Liver (tissue), 10 donors: Measurements from ENCODE around the gene CORO7. TPM values are rescaled to one million over a fixed set of nuclear protein-coding genes. Genes with fewer than 3 reads are reported as not detected.
A peak's percentile ranks its signal among the peaks of the same experiment; 100 is the strongest.

ENCODE experiments used
- DNase-seq: peaks from one replicate; pipeline ENCODE4 v3.0.0-alpha.2; 2017; ENCODE audit warnings: low spot score
- H3K27ac ChIP-seq, 2 donors: one replicate each; pipeline ENCODE4 v1.7.0; 2013; ENCODE audit warnings: inconsistent platforms in 2 of 2, low read length in 2 of 2, control low read depth in 1 of 2, low read depth in 1 of 2, mild to moderate bottlenecking in 1 of 2
- H3K27me3 ChIP-seq, 4 donors: one replicate each; pipeline versions ENCODE4 v1.6.1 to v1.7.0; 2013; ENCODE audit warnings: low read length in 3 of 4, inconsistent platforms in 1 of 4, mild to moderate bottlenecking in 1 of 4, moderate library complexity in 1 of 4; ENCODE audit not compliant: control insufficient read depth in 4 of 4, insufficient read depth in 4 of 4
- H3K36me3 ChIP-seq, 4 donors: one replicate each; pipeline versions ENCODE4 v1.6.1 to v1.7.0; 2013; ENCODE audit warnings: low read length in 3 of 4, mild to moderate bottlenecking in 3 of 4, low read depth in 1 of 4, moderate library complexity in 1 of 4; ENCODE audit not compliant: control insufficient read depth in 4 of 4, insufficient read depth in 3 of 4
- H3K4me1 ChIP-seq, 4 donors: one replicate each; pipeline versions ENCODE4 v1.6.1 to v1.7.0; 2013; ENCODE audit warnings: low read length in 3 of 4, mild to moderate bottlenecking in 3 of 4, moderate library complexity in 1 of 4; ENCODE audit not compliant: control insufficient read depth in 4 of 4, insufficient read depth in 4 of 4
- H3K4me3 ChIP-seq, 3 donors: one replicate each; pipeline versions ENCODE4 v1.6.1 to v1.7.0; 2013; ENCODE audit warnings: low read length in 3 of 3, control low read depth in 1 of 3, low read depth in 1 of 3, mild to moderate bottlenecking in 1 of 3
- H3K9ac ChIP-seq, 2 donors: one replicate each; pipeline ENCODE4 v1.7.0; 2013; ENCODE audit warnings: low read length in 2 of 2, mild to moderate bottlenecking in 2 of 2, moderate library complexity in 2 of 2, control low read depth in 1 of 2, low read depth in 1 of 2
- H3K9me3 ChIP-seq, 4 donors: one replicate each; pipeline versions ENCODE4 v1.6.1 to v1.7.0; 2013; ENCODE audit warnings: low read length in 3 of 4; ENCODE audit not compliant: control insufficient read depth in 4 of 4
- CTCF ChIP-seq: fragments of 150-350 bp; IDR thresholded peaks from 2 replicates; pipeline ENCODE4 v1.5.1; 2017; ENCODE audit warnings: improper control_type of control experiment, low read depth, low read length; ENCODE audit not compliant: missing input control
- EGR1 ChIP-seq, 2 donors: IDR thresholded peaks; 2 replicates each; pipeline ENCODE4 v1.6.1; 2016 to 2018; ENCODE audit warnings: antibody characterized with exemption in 2 of 2, low read depth in 2 of 2
- FOXA1 ChIP-seq: IDR thresholded peaks from 2 replicates; pipeline ENCODE4 v1.6.1; 2016; ENCODE audit warnings: antibody characterized with exemption
- HNF4A ChIP-seq, 2 donors: conservative IDR thresholded peaks; 2 replicates each; pipeline ENCODE4 v1.6.1; 2016; ENCODE audit warnings: antibody characterized with exemption in 2 of 2, mild to moderate bottlenecking in 2 of 2
- HNF4G ChIP-seq: IDR thresholded peaks from 2 replicates; pipeline ENCODE4 v1.6.1; 2016; ENCODE audit warnings: antibody characterized with exemption
- JUND ChIP-seq, 2 donors: IDR thresholded peaks; 2 replicates each; pipeline ENCODE4 v1.6.1; 2016; ENCODE audit warnings: antibody characterized with exemption in 2 of 2
- MAX ChIP-seq: IDR thresholded peaks from 2 replicates; pipeline ENCODE4 v1.6.1; 2016; ENCODE audit warnings: antibody characterized with exemption
- NR2F2 ChIP-seq: IDR thresholded peaks from 2 replicates; pipeline ENCODE4 v1.6.1; 2016; ENCODE audit warnings: antibody characterized with exemption
- RAD21 ChIP-seq, 2 donors: IDR thresholded peaks; 2 replicates each; pipeline ENCODE4 v1.6.1; 2016; ENCODE audit warnings: antibody characterized with exemption in 2 of 2, mild to moderate bottlenecking in 2 of 2
- RXRA ChIP-seq, 2 donors: IDR thresholded peaks; 2 replicates each; pipeline ENCODE4 v1.6.1; 2017 to 2018; ENCODE audit warnings: antibody characterized with exemption in 2 of 2, mild to moderate bottlenecking in 1 of 2
- SP1 ChIP-seq: IDR thresholded peaks from 2 replicates; pipeline ENCODE4 v1.6.1; 2018; ENCODE audit warnings: antibody characterized with exemption, mild to moderate bottlenecking
- TAF1 ChIP-seq: conservative IDR thresholded peaks from 2 replicates; pipeline ENCODE4 v1.6.1; 2016; ENCODE audit warnings: antibody characterized with exemption, mild to moderate bottlenecking
- WGBS: extraction: QIAGEN DNeasy Blood & Tissue Kit; methylation state at CpG from one replicate; pipeline ENCODE4 v1.1.7; 2013; 5-methylcytosine and 5-hydroxymethylcytosine counted together
- polyA plus RNA-seq, 2 donors: library from polyadenylated mRNA; stranded (reverse) in 1 of 2; unstranded in 1 of 2; fragments of 200-250 nt in 1 of 2; fragments of >200 nt in 1 of 2; fragmentation: Nextera tagmentation in 1 of 2; extraction: Ambion mirVana in 1 of 2; gene quantifications; one replicate each; pipeline versions ENCODE4 v1.2.1 to v1.2.3, GENCODE V29; 2013 to 2015
- small RNA-seq: library from RNA; depleted of rRNA; stranded (forward); fragments of <200 nt; gene quantifications from one replicate; pipeline ENCODE3, GENCODE V24; 2014
- total RNA-seq, 2 donors: library from RNA; depleted of rRNA; stranded (reverse); fragments of >200 nt; gene quantifications; one replicate each; pipeline ENCODE4 v1.2.3, GENCODE V29; 2014
- TF ChIP-seq, protein P1 (sequence below): IDR thresholded peaks from 2 replicates; pipeline ENCODE4 v1.6.1; 2016; ENCODE audit warnings: antibody characterized with exemption
- donor health status: healthy.
- donor health status: healthy.
- donor health status: healthy.
- donor health status: healthy.
- donor health status: healthy.

CORO7 gene
- total and polyA plus RNA-seq, 4 donors, result 7.3 to 21.5 (median 13.0) TPM

DNA sequence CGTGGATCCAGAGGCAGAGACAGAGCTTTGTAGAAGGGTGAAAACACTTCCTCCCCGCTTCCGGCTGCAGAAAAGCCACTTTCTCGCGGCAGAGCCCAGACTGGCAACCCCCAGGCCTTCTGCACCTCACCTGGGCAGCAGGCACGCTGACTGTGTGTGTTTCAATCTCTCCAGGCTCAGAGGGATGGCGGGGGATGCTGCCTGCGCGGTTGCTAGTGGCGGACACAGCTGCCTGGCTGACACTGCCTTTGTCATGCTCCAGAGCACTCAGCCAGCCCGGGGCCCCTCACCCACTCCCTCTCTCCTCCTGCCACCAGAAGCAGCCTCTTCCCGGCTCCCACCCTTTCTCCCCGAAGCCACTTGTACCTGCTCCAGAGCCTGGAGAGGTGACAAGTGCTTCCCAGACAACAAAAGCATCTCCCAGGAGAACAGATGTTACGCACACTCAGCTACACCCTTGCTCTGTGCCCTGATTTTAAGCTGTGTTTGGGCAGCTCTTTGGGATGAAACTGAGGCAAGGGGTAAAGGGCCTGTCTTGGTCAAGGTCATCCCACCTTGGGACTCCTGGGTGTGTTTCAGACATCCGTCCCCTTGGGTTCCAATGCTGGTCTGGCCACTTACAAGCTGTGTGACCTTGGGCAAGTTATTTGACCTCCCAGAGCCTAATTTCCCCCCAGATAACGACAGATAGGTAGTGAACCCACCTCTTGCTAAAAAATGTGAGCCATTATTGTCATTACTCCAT lies 109.8 kb downstream of the CORO7 start:
- Histone ChIP-seq H3K9ac (no peak overlapping the region), H3K4me3 (peak overlapping the region in 2 of 3 donors; percentile 64 to 86), H3K27me3 (no peaks in the 10 kb centered on the region), H3K36me3 (no peaks in the 10 kb centered on the region), H3K27ac (peak overlapping the region; percentile 74 to 76), H3K9me3 (no peaks in the 10 kb centered on the region), H3K4me1 (peaks cover 2 to 12% (median 4%) of the 10 kb centered on the region in 4 donors)
- WGBS, result 80% methylated on average over 16 of the region's 16 CpGs
- no peak for DNase-seq
- TF ChIP-seq JUND (IDR thresholded peaks at IDR 0.05) (no peak), RAD21 (IDR thresholded peaks at IDR 0.05) (no peak), SP1 (no peak), CTCF (no peak), FOXA1 (no peak), EGR1 (IDR thresholded peaks at IDR 0.05; ENCODE audit: low read depth in 2 of 2) (no peak), TAF1 (no peak), HNF4G (no peak), RXRA (IDR thresholded peaks at IDR 0.05) (no peak), MAX (no peak), HNF4A (conservative IDR thresholded peaks at IDR 0.05) (no peak), NR2F2 (no peak)
- TF ChIP-seq, protein P1, sequence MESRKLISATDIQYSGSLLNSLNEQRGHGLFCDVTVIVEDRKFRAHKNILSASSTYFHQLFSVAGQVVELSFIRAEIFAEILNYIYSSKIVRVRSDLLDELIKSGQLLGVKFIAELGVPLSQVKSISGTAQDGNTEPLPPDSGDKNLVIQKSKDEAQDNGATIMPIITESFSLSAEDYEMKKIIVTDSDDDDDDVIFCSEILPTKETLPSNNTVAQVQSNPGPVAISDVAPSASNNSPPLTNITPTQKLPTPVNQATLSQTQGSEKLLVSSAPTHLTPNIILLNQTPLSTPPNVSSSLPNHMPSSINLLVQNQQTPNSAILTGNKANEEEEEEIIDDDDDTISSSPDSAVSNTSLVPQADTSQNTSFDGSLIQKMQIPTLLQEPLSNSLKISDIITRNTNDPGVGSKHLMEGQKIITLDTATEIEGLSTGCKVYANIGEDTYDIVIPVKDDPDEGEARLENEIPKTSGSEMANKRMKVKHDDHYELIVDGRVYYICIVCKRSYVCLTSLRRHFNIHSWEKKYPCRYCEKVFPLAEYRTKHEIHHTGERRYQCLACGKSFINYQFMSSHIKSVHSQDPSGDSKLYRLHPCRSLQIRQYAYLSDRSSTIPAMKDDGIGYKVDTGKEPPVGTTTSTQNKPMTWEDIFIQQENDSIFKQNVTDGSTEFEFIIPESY, result no peak

Small RNA genes lying within 50 kb of the gene (small RNA-seq; reads per million reads assigned to genes)
- not detected for gene AC012676.2

Other genes starting within 250 kb of the CORO7 start
- gene SRL, start 174.5 kb downstream of the CORO7 start, total RNA-seq, result under 1 TPM; 0.14 to 0.17 TPM
- gene SRL, start 174.5 kb downstream of the CORO7 start, polyA plus RNA-seq, result under 1 TPM; 0.17 to 0.22 TPM
- 1 to 10 TPM; 2.8 to 3.8 TPM for gene TFAP4, start 143.6 kb downstream of the CORO7 start, total RNA-seq
- 1 to 10 TPM; 1.5 to 3.5 TPM for gene TFAP4, start 143.6 kb downstream of the CORO7 start, polyA plus RNA-seq
- 1 to 10 TPM; 1.0 to 1.2 TPM for gene GLIS2, start 100.5 kb downstream of the CORO7 start, total RNA-seq
- gene GLIS2, start 100.5 kb downstream of the CORO7 start, polyA plus RNA-seq, result 1 to 10 TPM in 1 of 2 donors, under 1 TPM in 1; 0.68 to 1.4 TPM
- gene PAM16, start 65.3 kb downstream of the CORO7 start, total RNA-seq, result 10 to 100 TPM; 14.0 to 23.8 TPM
- 10 to 100 TPM; 35.3 to 70.5 TPM for gene PAM16, start 65.3 kb downstream of the CORO7 start, polyA plus RNA-seq
- 10 to 100 TPM; 19.7 to 22.7 TPM for gene VASN, start 44.7 kb downstream of the CORO7 start, total RNA-seq
- 10 to 100 TPM in 1 of 2 donors, 1 to 10 TPM in 1; 6.2 to 26.9 TPM for gene VASN, start 44.7 kb downstream of the CORO7 start, polyA plus RNA-seq
- 10 to 100 TPM; 39.6 to 86.3 TPM for gene DNAJA3, start 9.3 kb upstream of the CORO7 start, total RNA-seq
- 10 to 100 TPM; 57.2 to 73.9 TPM for gene DNAJA3, start 9.3 kb upstream of the CORO7 start, polyA plus RNA-seq
- 10 to 100 TPM; 20.1 to 21.8 TPM for gene NMRAL1, start 58.0 kb upstream of the CORO7 start, total RNA-seq
- 10 to 100 TPM; 34.8 to 45.4 TPM for gene NMRAL1, start 58.0 kb upstream of the CORO7 start, polyA plus RNA-seq
- gene HMOX2, start 59.8 kb upstream of the CORO7 start, total RNA-seq, result 10 to 100 TPM; 11.4 to 45.7 TPM
- gene HMOX2, start 59.8 kb upstream of the CORO7 start, polyA plus RNA-seq, result 10 to 100 TPM; 77.3 to 81.5 TPM
- 1 to 10 TPM; 4.4 to 8.4 TPM for gene CDIP1, start 122.2 kb upstream of the CORO7 start, total RNA-seq
- 10 to 100 TPM; 15.7 to 18.6 TPM for gene CDIP1, start 122.2 kb upstream of the CORO7 start, polyA plus RNA-seq
- under 1 TPM; 0.09 to 0.25 TPM for gene C16orf96, start 139.7 kb upstream of the CORO7 start, total RNA-seq
- gene C16orf96, start 139.7 kb upstream of the CORO7 start, polyA plus RNA-seq, result under 1 TPM; 0.06 to 0.07 TPM
- 1 to 10 TPM; 4.5 to 6.9 TPM for gene UBALD1, start 198.3 kb upstream of the CORO7 start, total RNA-seq
- 10 to 100 TPM in 1 of 2 donors, 1 to 10 TPM in 1; 8.2 to 22.4 TPM for gene UBALD1, start 198.3 kb upstream of the CORO7 start, polyA plus RNA-seq
- gene MGRN1, start 208.2 kb upstream of the CORO7 start, total RNA-seq, result 10 to 100 TPM; 15.9 to 35.7 TPM
- gene MGRN1, start 208.2 kb upstream of the CORO7 start, polyA plus RNA-seq, result 10 to 100 TPM; 21.9 to 29.9 TPM